Hepatocyte (in vitro differentiated cells): Measurements from ENCODE around the gene GALNT5. TPM values are rescaled to one million over a fixed set of nuclear protein-coding genes. Genes with fewer than 3 reads are reported as not detected.

Experiments used
- DNase-seq: peaks from one replicate; pipeline ENCODE4 v3.0.0-alpha.2; 2016; ENCODE audit warnings: low spot score
- H2AFZ ChIP-seq: fragments of 200-600 bp; sonication (generic); 2 replicates; pipeline ENCODE4 v1.6.0; 2016; ENCODE audit warnings: antibody characterized with exemption, mild to moderate bottlenecking
- H3K27ac ChIP-seq: fragments of 200-600 bp; sonication (generic); 2 replicates; pipeline ENCODE4 v1.5.1; 2016; ENCODE audit warnings: mild to moderate bottlenecking
- H3K27me3 ChIP-seq: fragments of 200-600 bp; sonication (generic); 2 replicates; pipeline ENCODE4 v1.6.1; 2016
- H3K36me3 ChIP-seq: fragments of 200-600 bp; sonication (generic); replicated peaks from 2 replicates; pipeline ENCODE4 v1.5.1; 2016; ENCODE audit warnings: low read depth; ENCODE audit not compliant: insufficient read depth
- H3K4me1 ChIP-seq: fragments of 200-600 bp; sonication (generic); 2 replicates; pipeline ENCODE4 v1.5.1; 2016; ENCODE audit warnings: mild to moderate bottlenecking, moderate library complexity; ENCODE audit not compliant: insufficient read depth
- H3K4me2 ChIP-seq: fragments of 200-600 bp; sonication (generic); 2 replicates; pipeline ENCODE4 v1.6.0; 2016
- H3K4me3 ChIP-seq: fragments of 200-600 bp; sonication (generic); 2 replicates; pipeline ENCODE4 v1.5.1; 2016; ENCODE audit warnings: mild to moderate bottlenecking
- H3K79me2 ChIP-seq: fragments of 200-600 bp; sonication (generic); 2 replicates; pipeline ENCODE4 v1.6.0; 2017; ENCODE audit warnings: mild to moderate bottlenecking
- H3K9me2 ChIP-seq: fragments of 200-600 bp; sonication (generic); replicated peaks from 2 replicates; pipeline ENCODE4 v1.6.0; 2017; ENCODE audit warnings: mild to moderate bottlenecking; ENCODE audit not compliant: insufficient read depth
- H3K9me3 ChIP-seq: fragments of 200-600 bp; sonication (generic); 2 replicates; pipeline ENCODE4 v1.5.1; 2016; ENCODE audit warnings: low read depth, mild to moderate bottlenecking
- H4K20me1 ChIP-seq: fragments of 200-600 bp; sonication (generic); 2 replicates; pipeline ENCODE4 v1.6.0; 2016; ENCODE audit warnings: mild to moderate bottlenecking; ENCODE audit not compliant: insufficient read depth, poor library complexity, severe bottlenecking
- CTCF ChIP-seq: fragments of 200-600 bp; sonication (generic); IDR thresholded peaks from 2 replicates; pipeline ENCODE4 v1.5.1; 2016; ENCODE audit warnings: antibody characterized with exemption, mild to moderate bottlenecking; ENCODE audit not compliant: poor library complexity
- EZH2 ChIP-seq: fragments of 200-600 bp; sonication (generic); IDR thresholded peaks from 2 replicates; pipeline ENCODE4 v1.6.1; 2016; ENCODE audit warnings: antibody characterized with exemption, mild to moderate bottlenecking, borderline replicate concordance
- EZH2phosphoT487 ChIP-seq: fragments of 200-600 bp; sonication (generic); IDR thresholded peaks from one replicate; pipeline ENCODE4 v1.6.1; 2018; ENCODE audit warnings: antibody characterized with exemption, mild to moderate bottlenecking, low read depth, moderate library complexity; ENCODE audit not compliant: unreplicated experiment, severe bottlenecking
- WGBS: methylation state at CpG from one replicate; pipeline ENCODE4 v1.1.6; 2016; ENCODE audit warnings: low lambda C conversion rate; ENCODE audit errors: missing lambda C conversion rate; 5-methylcytosine and 5-hydroxymethylcytosine counted together
- polyA plus RNA-seq: library from polyadenylated mRNA; unstranded; fragments of >200 nt; fragmentation: Nextera tagmentation; extraction: Ambion mirVana; gene quantifications from 2 replicates; pipeline ENCODE4 v1.2.1, GENCODE V29; 2016
- total RNA-seq: library from RNA; depleted of rRNA; stranded (reverse); fragments of >200 nt; gene quantifications from 2 replicates; pipeline ENCODE4 v1.2.3, GENCODE V29; 2014

The GALNT5 gene
- total and polyA plus RNA-seq, 2 experiments from 2014 or later = 6.0 to 16.3 TPM

- H3K9me3 ChIP-seq = no peaks in the 10 kb centered on the region
- H3K4me3 ChIP-seq = no peak overlapping the region
- 82% methylated on average over 2 of the region's 2 CpGs for WGBS
- DNase-seq = no peak
- no peaks in the 10 kb centered on the region for H3K4me1 ChIP-seq
- no peak overlapping the region for H3K27ac ChIP-seq
- H3K27me3 ChIP-seq = no peaks in the 10 kb centered on the region
- H3K79me2 ChIP-seq = no peaks in the 10 kb centered on the region
- H3K9me2 ChIP-seq = no peaks in the 10 kb centered on the region
- no peak overlapping the region for H3K4me2 ChIP-seq
- no peak for TF ChIP-seq CTCF
- no peak for TF ChIP-seq EZH2
- TF ChIP-seq EZH2phosphoT487 = no peak
- H2AFZ ChIP-seq = no peak overlapping the region
- H3K36me3 ChIP-seq = no peaks in the 10 kb centered on the region
- H4K20me1 ChIP-seq = no peaks in the 10 kb centered on the region
Observed at GRCh38 chr2:157321466-157321865, 64.0 kb downstream of the GALNT5 start.

- Histone ChIP-seq H3K36me3 (no peaks in the 10 kb centered on the region), H3K79me2 (no peaks in the 10 kb centered on the region), H3K27ac (no peak overlapping the region), H3K9me3 (no peaks in the 10 kb centered on the region), H3K4me2 (no peak overlapping the region), H2AFZ (no peak overlapping the region), H3K27me3 (no peaks in the 10 kb centered on the region), H3K4me1 (no peaks in the 10 kb centered on the region), H3K9me2 (no peaks in the 10 kb centered on the region), H4K20me1 (no peaks in the 10 kb centered on the region), H3K4me3 (no peak overlapping the region)
- TF ChIP-seq CTCF (no peak), EZH2phosphoT487 (no peak)
- DNase-seq = no peak
- WGBS = 83% methylated on average over 4 of the region's 4 CpGs
Observed at GRCh38 chr2:157322432-157322831, 64.9 kb downstream of the GALNT5 start.

GRCh38 chr2:157324331-157324843 is 66.9 kb downstream of the GALNT5 start:
- Histone ChIP-seq H3K27me3 (no peaks in the 10 kb centered on the region), H4K20me1 (no peaks in the 10 kb centered on the region), H3K4me1 (peaks cover 4% of the 10 kb centered on the region), H3K9me2 (no peaks in the 10 kb centered on the region), H3K79me2 (no peaks in the 10 kb centered on the region), H3K9me3 (no peaks in the 10 kb centered on the region), H2AFZ (no peak overlapping the region), H3K36me3 (no peaks in the 10 kb centered on the region), H3K4me3 (no peak overlapping the region), H3K27ac (no peak overlapping the region), H3K4me2 (no peak overlapping the region)
- WGBS = 34% methylated on average over 2 of the region's 2 CpGs
- TF ChIP-seq CTCF = no peak
- TF ChIP-seq EZH2phosphoT487 = no peak
- no peak for TF ChIP-seq EZH2
- DNase-seq = no peak

- Histone ChIP-seq H3K9me3 (no peaks in the 10 kb centered on the region), H3K4me3 (no peak within 1 kb of the TSS), H4K20me1 (no peaks in the 10 kb centered on the region), H3K79me2 (no peaks in the 10 kb centered on the region), H3K27ac (no peak within 1 kb of the TSS), H3K27me3 (no peaks in the 10 kb centered on the region), H3K9me2 (no peaks in the 10 kb centered on the region), H2AFZ (no peak within 1 kb of the TSS), H3K36me3 (no peaks in the 10 kb centered on the region), H3K4me2 (no peak within 1 kb of the TSS), H3K4me1 (peaks cover 4% of the 10 kb centered on the region)
- TF ChIP-seq CTCF (no peak), EZH2phosphoT487 (no peak), EZH2 (no peak)
- DNase-seq = no peak
Observed at GRCh38 chr2:157325786-157326185, 68.3 kb downstream of the GALNT5 start, which contains the start of gene ERMN. Gene ERMN, minus strand, starts transcription at chr2:157325824. Its CDS starts 182 bp downstream, at chr2:157325642.
